T-cell (primary cell): ENCODE results near the gene INPP4A. TPM values are rescaled to one million over a fixed set of nuclear protein-coding genes. Genes with fewer than 3 reads are reported as not detected.

ENCODE experiments used
- total RNA-seq, 35 experiments: library from RNA in 6 of 35; stranded (reverse) in 6 of 35; fragments of 120-200 nt in 1 of 35; gene quantifications; one replicate each; pipeline versions ENCODE4 v1.2.1 to v1.2.4 and lab custom pipeline; 2013 to 2026

The INPP4A gene
- total RNA-seq, 5 donors from 2014 or later (not counting 1 experiment from before 2014, with no cell fraction given), result 126 to 153 (median 136) TPM

Other genes starting within 250 kb of the INPP4A start
- gene CNGA3, start 98.4 kb upstream of the INPP4A start, total RNA-seq, result not detected
- 10 to 100 TPM; 24.6 to 45.8 (median 39.9) TPM for gene COA5, start 163.7 kb downstream of the INPP4A start, total RNA-seq
- gene UNC50, start 163.7 kb downstream of the INPP4A start, total RNA-seq, result 10 to 100 TPM; 19.5 to 37.9 (median 29.5) TPM